HG03521 (cell line): ENCODE results near the gene PROSER2.

ENCODE experiments used
- ATAC-seq: cut with Tn5 transposase; IDR thresholded peaks from one replicate; pipeline ENCODE4 v1.9.1; 2021; ENCODE audit warnings: mild to moderate bottlenecking, moderate library complexity; ENCODE audit not compliant: unreplicated experiment

PROSER2 gene

GRCh38 chr10:11865561-11865960 lies 42.4 kb downstream of the PROSER2 start:
- ATAC-seq = no peak

- ATAC-seq = no peak
Measured at GRCh38 chr10:11866199-11866925, 43.2 kb downstream of the PROSER2 start.

DNA sequence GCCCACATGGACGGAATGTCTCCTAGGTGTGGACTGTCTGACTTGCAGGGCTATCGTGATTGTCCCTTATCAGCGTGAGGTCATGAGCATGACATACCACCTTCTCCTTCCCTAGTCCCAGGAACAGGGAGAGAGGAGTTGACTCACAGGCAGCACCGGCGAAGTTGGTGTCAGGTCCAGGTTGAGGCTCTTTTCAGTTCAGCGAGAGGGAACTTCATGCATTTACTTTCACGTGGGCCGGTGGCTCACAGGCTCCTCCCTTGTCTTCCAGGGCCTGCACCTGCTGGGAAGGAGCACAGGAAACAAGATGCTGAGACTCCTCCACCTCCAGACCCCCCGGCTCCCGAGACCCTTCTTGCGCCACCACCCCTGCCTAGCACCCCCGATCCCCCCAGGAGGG lies 46.1 kb downstream of the PROSER2 start:
- no peak for ATAC-seq

GRCh38 chr10:11869743-11870460 lies 46.7 kb downstream of the PROSER2 start:
- ATAC-seq = no peak

DNA sequence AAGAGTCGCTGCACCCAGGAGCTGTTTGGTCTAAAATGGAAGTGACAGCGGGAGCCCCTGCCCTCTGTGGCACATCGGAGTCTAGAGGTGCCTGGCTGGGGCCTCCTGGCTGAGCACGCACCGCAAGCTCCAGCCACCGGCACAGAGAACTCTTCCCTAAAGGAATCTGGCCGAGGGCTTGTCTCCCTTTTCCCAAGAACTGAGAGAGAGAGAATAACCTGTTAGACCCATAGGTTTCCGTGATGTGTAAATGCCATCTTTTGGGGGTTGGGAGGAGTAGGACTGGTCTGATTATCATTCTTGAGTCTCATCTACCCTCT lies 47.3 kb downstream of the PROSER2 start:
- no peak for ATAC-seq

GRCh38 chr10:11870900-11871400 lies 47.8 kb downstream of the PROSER2 start:
- no peak for ATAC-seq

DNA sequence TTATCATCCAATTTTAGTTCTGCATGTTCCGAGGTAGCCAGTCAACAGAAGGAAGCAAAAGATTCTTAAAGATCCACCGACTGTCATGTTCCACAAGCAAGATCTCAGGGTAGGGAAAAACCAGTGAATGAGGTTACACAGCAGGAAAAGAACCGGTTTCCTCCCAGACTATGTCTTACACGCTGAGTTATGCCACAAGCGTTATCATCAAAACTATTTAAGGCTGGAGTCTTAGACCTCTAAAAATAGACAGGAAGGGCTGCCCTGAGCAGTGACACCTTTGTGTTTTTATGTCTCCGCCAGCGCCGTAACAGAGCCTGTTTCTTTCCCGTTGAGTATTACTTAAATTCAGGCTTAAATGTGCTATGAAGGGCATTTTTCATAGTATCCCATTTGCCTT lies 48.3 kb downstream of the PROSER2 start:
- ATAC-seq = no peak

GRCh38 chr10:11874568-11875493 lies 51.7 kb downstream of the PROSER2 start:
- no peak for ATAC-seq

DNA sequence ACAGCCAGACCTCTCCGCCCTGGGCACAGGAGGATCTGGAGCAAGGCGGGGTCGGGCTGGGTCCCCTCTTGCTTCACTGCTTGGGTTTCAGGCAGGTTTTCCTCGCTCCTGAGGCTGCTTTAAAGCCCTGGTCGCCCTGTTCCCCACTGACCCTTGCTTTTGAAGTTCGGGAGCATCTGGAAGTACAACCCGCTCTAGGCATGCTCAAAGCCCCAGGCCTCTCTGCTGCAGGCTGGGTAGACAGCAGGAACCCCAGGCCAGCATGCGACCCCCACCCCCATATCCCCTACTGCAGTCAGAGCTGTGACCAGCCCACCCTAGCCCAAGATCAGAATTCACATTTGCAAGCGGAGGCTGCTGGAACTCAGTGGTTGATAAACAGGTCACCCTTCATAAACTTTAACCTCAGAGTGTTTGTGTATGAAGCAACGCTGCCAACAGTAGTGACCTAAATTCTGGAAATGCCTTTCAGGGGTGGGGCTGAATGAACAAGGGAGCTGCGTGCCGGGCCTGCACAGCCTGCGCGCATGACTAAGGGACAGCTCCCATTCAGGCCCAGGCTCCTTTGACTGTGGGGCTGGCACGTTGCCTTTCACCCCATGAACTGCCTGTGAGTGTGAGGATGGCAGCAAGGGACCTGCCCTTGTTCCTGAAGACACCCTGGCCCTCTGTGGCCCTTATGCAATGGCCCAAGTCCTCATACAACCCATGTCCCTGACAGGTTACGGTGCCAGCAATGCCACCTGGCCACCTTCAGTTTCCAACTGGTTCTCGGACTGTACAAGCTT lies 52.5 kb downstream of the PROSER2 start:
- ATAC-seq = no peak

DNA sequence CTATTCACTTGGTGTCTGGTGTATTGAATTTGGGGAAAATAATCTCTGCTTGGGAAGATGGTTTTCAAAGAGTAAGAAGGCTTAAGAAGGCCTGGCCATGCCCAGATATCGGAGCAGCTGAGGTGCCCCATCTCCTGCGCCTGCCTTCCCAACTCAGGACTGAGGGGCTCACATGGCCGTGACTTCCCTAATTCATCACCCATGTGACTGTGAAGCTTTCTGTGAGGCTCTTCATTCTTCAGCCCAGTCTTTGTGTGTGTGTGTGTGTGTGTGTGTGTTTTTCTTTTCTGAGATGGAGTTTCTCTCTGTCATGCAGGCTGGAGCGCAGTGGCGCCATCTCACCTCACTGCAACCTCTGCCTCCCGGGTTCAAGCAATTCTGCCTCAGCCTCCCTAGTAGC lies 53.2 kb downstream of the PROSER2 start:
- ATAC-seq = no peak

DNA sequence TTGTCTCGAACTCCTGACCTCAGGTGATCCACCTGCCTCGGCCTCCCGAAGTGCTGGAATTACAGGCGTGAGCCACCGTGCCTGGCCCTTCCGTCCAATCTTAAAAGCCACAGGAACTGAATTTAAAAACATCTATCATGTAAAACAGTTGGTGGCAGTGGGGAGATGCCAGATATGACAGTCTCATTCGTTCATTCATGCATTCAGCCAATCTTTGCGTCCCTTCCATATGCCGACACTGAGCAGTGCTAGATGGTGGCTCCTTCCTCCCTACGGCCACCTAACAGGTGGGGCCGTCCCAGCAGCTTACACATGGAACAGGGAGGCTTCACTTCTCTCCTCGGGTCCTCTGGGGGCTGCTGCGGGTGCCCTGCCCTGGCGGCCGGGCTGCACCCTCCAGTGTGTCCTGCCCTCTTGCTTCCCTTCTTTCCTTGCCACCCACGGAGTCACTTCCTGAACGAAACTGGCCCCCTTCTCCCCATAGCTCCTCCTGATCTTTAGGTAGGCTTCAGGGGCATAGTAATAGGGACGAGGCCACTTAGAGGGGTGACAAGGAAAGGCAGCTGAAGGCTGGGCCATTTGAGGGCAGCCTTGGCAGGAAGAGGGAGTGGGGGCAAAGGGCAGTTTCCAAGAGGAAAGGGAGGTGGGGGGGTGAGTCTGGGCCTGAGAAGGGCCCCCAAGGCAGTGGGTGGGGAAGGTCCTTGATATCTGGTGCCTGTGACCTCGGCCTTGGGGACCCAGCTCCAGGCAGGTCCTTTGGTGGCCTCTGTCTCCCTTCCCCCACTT lies 53.8 kb downstream of the PROSER2 start:
- ATAC-seq = no peak

DNA sequence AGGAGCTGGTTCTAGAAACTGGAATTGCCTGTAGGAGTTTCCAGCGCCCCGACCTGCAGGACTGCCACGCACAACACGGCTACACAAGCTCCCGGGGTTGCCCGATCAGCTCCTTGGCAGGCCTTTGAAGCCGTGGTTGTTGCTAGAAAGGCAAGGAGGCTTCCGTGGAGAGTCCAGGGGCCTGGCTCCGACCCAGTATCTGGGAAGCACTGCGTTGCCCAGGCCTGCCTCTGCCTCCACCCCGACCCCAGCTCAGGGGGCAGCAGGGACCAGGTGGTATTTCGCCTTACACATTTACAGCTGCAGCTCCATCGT lies 54.4 kb downstream of the PROSER2 start:
- ATAC-seq = no peak

- no peak for ATAC-seq
Measured at GRCh38 chr10:11878776-11879175, 55.6 kb downstream of the PROSER2 start.

DNA sequence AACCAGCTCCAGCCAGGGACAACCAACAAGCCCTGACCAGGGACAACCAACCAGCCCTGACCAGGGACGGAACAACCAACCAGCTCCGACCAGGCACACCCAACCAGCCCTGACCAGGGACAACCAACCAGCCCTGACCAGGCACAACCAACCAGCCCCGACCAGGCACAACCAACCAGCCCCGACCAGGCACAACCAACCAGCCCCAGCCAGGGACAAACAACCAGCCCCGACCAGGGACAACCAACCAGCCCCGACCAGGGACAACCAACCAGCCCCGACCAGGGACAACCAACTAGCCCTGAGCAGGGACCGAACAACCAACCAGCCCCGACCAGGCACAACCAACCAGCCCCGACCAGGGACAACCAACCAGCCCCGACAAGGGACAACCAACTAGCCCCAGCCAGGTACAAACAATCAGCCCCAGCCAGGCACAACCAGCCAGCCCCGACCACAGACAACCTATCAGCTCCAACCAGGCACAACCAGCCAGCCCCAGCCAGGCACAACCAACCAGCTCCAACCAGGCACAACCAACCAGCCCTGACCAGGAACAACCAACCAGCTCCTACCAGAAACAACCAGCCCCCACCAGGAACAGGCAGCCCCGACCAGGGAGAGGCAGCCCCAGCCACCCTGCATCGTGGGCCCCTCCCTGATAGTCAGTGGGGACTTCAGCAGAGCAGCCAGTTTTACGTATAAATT lies 56.4 kb downstream of the PROSER2 start:
- no peak for ATAC-seq

DNA sequence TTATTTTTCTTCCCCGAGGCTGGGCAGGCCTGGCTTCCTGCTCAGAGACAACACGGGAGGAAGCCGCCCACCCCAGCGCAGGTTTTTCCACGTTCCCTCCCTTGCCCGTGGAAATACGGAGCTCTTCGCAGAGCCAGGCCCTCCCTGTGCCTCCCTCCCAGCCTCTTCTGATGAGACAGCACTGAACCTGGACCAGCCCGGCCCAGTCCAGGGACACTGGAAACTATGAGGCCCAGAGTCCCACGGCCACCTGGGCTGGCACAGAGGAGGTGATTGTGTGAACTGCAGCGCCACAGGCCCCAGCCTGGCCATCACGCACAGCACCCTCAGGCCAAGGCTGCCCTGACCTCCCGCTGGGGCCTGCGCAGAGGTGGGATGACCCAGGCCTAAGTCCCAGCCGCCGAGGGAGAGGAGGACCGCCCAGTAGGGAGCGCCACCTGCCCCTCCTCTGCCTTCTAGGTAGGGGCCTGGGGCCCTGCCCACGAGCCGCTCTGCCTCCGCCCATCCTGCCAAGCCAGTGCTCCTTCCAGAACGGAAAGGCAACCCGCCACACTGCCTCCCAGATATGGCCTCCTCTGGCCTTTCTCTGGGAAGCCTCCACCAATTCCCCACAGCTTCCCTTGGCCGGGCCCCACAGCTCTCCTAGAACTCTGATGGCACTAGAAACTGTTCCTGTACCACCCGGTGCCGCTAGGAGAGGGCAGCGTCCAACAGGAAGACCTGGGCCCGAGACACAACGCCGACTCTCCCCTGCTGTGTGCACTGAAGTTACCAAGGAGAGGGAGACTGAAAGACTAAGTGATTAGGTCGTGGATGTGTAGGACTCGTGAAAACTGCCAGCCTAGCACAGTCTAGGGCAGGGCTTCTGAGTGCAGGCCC lies 57.2 kb downstream of the PROSER2 start:
- ATAC-seq = no peak

DNA sequence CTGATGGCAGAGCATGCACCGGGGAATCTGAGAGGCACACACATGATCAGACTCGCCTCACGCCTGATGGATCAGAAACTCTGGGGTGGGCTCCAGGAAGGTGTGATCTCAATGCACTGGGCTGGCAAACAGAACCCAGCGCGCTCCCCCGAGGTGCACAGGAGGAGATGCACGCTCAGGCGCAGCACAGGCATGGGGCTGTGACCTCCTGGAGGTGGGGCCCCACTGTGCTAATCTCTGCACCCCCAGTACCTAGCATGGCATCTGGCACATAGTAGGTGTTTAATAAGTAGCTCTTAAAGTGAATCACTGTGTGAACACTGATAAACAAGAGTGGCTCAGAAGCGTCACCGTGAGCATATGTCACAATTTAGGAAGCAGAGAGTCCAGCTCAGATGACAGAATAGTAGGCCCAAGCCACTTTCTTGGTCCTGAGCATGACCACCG lies 57.9 kb downstream of the PROSER2 start:
- ATAC-seq = no peak

GRCh38 chr10:11881477-11882417 lies 58.6 kb downstream of the PROSER2 start:
- no peak for ATAC-seq
